ENCODE results near the gene CDK15.

DNA sequence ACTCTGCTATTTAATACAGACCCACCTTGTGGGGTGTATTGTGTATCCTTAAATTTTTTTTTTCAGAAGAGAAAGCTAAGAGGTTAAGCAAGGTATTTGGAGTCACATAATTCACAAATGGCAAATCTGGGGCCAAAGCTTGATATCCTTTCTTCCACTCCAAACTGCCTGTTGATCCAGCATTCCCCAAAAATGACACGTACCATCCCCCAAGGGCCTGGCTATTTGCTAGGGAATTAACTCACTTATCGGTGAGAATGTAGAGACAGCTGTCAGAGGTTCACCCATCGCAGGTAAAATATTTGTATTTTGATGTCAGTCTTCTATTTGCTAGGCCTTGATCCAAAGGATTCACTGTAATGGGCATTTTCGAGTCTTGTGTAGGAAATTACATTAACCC, 123.7 kb downstream of the CDK15 start:
- TF ChIP-seq GATA3 (IDR thresholded peaks at IDR 0.05; ENCODE audit: low read depth, low read length), result no peak
- no peak for TF ChIP-seq GATA2 (IDR thresholded peaks at IDR 0.05; ENCODE audit: low read depth, low read length)
